Endometrial microvascular endothelial cells (primary cell): ENCODE results near the gene GCNT2. TPM values are rescaled to one million over a fixed set of nuclear protein-coding genes. Genes with fewer than 3 reads are reported as not detected.
"Not testable (repeated sequence)": the region's sequence is repeated elsewhere in the genome, so short reads cannot be mapped to it uniquely, and the experiment has no call there.

Source experiments
- in situ Hi-C: cut with HindIII; loops from 2 replicates; pipeline ENCODE4 v1.10.0; 2017; ENCODE audit warnings: low sequenced_read_pairs, low pct_unique_long_range_greater_than_20kb; ENCODE audit errors: inconsistent ontology term
- total RNA-seq: library from RNA; depleted of rRNA; stranded (reverse); fragments of >200 nt; gene quantifications from one replicate; pipeline ENCODE4 v1.2.3, GENCODE V29; 2015; ENCODE audit errors: inconsistent ontology term

Gene GCNT2
- total RNA-seq, 1 donor from 2014 or later: 30.8 TPM

DNA sequence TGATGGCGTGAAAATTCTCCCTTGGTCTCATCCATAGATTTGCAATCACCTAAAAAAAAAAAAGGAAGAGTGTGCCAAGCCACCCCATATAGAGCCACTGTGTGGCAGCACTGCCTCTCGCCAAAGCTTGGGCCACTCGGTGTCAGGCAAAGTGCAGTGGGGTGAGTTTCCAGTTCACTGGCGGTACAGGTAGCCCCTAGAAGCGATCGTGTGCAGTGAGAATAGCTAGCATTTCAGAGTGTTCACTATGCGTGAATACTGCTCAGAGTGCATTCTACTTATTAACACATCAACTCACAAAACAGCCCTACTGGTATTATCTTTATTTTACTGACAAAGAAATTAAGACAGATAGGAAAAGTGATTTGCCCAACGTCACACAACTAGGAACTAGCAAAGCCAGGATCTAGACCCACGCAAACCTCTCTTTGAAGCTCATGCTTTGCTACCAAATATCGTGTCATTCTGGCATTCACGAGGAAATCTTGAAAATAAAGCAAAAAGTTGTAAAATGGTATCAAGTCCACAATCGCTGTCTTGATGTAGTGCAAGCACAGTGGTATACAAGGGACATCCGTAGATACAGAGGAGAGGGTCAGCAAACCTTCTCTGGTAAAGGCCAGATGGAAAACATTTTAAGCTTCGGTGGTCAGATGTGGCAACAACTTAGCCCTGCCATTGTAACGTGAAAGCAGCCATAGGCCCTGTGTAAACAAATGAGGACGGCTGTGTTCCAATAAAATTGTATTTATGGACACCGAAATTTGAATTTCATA is 10.4 kb upstream of the GCNT2 start:
- in situ Hi-C loops: no loop called here

DNA sequence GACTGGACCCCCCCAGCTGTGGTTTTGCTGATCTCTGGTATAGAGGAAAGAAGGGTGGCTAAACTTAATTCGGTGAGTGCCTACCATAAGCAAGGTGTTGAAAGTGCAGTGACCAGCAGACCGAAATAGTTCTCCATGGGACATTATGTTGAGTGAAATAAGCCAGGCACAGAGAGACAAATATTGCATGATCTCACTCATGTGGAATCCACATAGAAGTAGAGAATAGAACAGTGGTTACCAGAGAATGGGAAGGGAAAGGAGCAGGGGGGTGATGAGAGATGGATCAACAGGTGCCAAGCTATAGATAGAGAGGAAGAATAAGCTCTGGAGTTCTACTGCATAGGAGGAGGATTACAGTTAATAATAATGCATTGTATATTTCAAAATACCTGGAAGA is 9.7 kb upstream of the GCNT2 start:
- in situ Hi-C loops: no loop called here

DNA sequence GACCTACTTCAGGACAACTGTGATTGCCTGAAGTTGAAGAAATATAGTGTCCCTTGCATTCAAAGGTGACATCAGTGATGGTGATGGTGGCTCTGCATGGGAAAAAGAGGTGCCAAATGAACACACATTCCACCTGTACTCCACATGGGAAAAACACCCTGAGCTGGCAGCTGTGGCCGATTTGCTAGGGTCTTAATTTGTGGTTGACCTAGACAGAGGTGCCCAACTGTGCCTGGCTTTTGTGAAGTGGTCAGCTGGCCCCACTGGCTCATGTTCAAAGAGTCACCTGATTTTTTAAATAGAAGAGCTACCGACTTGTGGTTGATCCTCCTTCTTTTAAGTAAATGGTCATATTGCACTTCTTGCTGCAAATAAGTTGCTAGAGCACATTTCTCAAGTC is 7.6 kb upstream of the GCNT2 start:
- in situ Hi-C loops: no loop called here

DNA sequence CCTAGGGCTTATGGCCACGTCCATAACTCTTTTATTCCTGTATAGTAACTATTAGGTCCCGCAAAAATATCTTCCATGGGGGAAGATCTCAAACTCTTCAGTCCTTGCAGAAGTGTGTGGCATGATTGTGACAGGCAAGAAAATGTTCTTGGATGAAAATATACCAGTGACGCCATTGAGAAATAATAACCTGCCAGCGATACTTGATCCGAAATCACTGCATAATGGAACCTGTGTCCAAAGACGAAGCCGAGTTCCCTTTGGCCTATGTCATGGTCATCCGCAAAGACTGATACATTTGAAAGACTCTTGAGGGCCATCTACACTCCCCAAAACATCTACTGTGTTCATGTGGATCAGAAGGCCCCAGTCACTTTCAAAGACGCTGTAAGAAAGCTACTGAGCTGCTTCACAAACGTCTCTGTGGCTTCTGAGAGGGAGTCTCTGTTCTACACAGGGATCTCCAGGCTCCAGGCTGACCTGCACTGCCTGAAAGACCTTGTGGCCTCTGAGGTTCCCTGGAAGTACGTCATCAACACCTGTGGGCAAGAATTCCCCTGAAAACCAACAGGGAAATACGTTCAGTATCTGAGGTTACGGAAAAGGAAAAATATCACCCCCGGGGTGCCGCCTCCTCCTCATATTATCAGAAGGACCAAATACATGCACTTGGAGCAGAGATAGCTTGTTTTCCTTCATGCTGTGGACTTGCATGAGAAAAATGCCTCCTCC is 6.9 kb upstream of the GCNT2 start:
- in situ Hi-C loops: no loop called here

DNA sequence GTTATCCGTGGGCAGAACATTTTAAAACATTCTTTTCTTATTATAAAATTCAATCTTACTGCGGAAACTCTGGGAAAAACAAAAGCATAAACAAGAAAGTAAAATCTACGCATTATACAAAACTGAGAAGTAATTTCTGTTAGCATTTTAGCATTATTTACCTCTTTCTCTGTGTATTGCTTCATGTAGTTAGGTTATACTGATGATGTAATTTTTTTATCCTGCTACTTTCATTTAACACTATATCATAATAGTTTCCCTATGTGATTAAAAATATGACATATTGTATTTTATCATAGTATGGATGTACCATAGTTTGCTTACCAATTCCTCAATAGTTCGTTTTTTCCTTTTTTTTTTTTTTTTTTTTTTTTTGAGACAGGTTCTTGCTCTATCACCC is 4.2 kb upstream of the GCNT2 start:
- in situ Hi-C loops: no loop called here

DNA sequence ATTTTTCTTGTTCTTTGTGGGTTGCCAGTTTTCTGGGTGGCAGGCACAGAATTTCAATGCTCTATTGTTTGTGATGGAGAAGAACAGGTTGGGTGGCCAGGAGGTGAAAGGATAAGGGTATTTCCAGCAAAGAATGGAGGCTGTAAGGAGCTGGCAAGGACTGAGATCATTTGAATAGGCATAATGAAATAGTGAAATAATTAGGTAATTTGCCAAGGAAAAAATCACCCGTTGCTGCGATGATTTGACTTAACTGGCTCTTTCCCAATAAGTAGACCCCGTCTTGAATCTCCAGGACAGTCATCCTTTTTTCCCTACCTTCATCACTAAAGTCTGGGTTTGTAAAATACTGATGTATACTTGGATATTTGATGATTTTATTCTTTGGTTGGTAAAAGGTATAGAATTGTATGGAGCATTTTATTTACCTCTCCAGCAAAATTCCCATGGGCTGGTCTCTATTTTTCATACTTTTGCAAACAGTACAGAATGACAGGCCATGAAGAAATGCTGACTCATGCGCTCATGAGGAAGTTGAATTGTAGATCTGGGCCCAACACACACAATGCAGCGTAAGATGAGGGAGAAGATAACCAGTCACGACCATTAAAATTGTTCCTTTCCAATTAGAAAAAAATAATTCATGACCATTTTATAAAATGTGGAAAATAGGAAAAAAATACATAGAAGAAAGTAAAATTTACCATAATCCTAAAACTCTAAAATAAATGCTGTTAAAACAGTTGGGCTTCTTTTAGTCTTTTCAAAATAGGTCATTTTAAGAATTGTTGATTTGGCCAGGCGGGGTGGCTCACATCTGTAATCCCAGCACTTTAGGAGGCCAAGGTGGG is 2.4 kb upstream of the GCNT2 start:
- in situ Hi-C loops: no loop called here

DNA sequence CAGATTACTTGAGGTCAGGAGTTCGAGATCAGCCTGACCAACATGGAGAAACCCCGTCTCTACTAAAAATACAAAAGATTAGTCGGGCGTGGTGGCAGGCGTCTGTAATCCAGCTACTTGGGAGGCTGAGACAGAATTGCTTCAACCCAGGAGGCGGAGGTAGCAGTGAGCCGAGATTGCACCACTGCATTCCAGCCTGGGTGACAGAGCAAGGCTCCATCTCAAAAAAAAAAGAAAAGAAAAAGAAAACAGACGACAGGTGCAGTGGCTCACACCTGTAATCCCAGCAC is 1.8 kb upstream of the GCNT2 start:
- in situ Hi-C loops: not testable (repeated sequence)

DNA sequence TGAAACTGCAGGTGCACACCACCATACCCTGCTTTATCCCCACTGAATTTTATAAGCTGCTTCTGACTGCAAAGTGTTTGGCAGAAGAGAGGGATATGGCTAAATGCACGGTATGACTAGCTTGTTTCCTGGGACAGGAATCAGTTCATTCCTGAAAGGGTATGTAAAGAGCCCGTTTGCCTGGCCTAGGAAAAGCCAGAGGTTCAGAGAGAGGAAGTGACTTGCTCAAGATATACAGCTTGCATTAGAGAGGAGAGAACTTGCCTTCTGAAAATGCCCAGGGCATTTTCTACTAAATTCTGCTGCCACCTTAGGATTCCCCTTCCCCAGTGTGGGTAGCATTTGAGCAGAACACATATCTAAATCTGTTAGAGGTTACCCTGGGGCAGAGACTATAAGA is 683 bp upstream of the GCNT2 start:
- in situ Hi-C loops: no loop called here

DNA sequence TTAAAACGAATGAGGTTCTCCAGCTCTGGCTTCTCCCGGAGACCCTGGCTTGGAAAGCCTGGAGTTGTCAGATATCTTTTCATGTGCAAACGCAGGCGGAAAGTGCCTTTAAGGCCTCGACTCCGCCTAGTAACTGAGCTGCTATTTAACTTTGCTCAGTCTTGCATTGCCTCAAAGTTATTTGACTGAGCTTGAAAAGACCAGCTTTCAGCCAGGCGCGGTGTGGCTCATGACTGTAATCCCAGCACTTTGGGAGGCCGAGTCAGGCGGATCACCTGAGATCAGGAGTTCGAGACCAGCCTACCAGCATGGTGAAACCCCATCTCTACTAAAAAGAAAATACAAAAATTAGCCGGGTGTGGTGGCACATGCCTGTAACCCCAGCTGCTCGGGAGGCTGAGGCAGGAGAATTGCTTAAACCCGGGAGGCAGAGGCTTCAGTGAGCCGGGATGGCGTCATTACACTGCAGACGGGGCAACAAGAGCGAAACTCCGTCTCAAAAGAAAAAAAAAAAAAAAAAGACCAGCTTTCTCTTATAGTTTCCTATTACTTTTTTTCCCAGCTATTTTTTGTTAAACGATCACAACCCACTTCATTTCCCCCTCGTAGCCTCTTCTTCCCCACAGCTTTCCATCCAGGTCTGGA is 1.9 kb downstream of the GCNT2 start:
- in situ Hi-C loops: no loop called here

DNA sequence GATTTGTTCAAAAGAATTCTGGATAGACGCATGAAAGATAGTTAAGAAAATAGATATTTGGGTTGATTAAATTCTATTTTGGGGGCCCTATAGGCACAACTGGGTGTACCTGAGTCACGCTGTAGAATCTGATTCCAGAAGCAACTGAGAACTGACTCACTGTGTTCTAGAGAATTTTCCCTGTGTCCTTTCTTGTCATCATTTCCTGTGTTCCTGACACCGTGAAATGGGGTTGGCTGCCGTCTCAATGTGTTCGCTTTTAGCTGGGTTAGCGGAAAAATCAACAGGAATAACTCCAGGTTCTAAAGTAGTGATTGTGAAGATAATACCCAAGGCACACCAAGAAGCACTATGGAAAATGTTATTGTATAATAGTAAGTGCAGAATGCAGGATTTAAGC is 5.0 kb downstream of the GCNT2 start:
- in situ Hi-C loops: no loop called here

DNA sequence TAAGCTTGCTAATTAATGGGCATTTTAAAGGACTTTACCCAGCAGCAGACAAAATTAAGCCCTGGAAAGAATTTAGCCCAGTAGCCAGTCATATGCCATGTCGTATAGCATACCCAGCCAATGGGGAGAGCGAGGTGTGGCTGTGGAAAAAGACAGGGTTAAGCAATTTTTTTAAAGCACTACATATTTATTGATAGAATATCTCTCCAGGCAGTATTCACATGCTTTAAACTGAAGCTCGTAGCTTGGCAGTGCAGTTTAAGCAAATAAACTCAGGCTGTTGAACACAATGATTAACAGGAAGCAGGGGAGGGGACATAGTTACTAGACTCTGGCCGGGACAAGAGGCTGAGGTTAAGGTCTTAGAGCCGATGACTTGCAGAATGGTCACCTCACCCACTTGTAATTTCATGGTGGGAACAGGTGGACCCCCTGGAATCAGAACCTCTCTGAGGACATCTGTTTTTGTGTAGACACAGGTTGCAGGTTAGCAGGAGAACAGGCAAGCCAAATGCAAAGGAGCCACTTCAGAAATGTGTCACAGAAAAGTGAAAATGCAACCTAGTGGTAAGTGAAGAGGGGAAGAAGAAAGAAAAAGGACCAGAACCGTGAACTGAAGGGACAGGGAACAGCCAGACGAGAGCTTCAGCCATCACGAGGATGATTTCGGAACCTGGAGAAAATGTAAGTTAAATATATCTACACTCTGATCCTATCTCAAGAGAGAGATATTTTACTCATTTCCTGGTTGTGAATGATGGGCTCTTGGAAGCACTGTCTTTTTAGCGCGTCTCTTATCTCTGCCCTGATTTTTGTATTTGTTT is 7.2 kb downstream of the GCNT2 start:
- in situ Hi-C loops: no loop called here

DNA sequence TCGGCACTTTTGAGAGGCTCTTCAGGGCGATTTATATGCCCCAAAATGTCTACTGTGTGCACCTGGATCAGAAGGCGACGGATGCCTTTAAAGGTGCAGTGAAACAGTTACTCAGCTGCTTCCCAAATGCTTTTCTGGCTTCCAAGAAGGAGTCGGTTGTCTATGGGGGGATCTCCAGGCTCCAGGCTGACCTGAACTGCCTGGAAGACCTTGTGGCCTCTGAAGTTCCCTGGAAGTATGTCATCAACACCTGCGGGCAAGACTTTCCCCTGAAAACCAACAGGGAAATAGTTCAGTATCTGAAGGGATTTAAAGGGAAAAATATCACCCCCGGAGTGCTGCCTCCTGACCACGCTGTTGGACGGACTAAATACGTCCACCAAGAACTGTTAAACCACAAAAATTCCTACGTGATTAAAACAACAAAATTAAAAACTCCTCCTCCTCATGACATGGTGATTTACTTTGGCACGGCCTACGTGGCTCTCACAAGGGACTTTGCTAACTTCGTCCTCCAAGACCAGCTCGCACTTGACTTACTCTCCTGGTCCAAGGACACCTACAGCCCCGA is 8.2 kb downstream of the GCNT2 start:
- in situ Hi-C loops: no loop called here

DNA sequence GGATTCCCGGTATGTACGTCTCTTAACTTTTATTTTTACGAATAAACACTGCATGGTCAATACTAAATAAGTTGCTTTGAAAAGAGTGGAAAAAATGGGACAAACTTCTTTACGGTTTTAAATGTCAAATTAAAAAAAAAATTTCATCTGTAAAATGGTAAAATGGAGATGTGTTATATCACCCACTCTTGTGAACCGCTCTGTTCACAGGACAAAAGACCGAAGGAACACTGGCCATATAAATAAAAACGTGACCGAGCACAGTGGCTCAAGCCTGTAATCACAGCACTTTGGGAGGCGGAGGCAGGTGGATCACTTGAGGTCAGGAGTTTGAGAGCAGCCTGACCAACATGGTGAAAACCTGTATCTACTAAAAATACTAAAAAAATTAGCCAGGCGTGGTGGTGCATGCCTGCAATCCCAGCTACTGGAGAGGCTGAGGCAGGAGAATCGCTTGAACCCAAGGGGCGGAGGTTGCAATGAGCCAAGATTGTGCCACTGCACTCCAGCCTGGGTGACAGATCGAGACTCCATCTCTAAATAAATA is 8.8 kb downstream of the GCNT2 start:
- in situ Hi-C loops: not testable (repeated sequence)

DNA sequence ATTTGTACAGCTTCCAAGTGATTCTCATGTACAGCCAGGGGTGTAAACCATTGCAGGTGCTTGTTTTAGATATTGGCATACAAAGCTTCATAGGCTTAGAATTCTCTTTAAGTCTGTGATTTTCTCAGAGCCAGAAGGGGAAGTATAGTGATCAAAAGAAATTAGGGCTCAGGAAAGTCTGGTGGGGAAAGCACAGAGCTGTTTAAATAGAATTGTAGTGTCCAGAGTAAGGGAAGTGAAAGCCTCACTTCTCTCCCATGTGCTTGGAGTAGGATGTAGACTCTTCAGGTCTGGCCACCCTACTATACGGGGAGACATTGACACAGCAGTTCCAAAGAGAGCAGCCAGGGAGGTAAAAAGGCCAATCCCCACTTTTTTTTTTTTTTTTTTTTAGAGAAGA is 10.4 kb downstream of the GCNT2 start:
- in situ Hi-C loops: no loop called here

DNA sequence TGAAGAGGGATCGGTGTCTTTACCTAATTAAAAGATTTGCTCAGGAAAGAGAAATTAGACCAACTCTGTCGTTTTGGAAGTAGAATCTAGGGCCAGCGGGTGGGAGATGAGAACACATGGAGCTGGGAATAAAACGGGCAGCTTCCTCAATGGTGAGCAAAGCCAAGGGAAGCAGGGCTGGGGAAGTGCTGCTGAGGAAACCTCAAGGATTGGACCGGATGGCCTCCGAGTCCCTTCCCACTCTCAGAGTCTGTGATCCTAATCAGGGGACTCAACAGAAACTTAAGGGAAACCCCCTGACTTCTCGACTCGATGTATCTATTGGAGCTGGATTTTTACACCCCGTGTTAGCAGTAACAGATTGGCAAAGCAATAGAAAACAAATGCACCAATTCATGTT is 10.8 kb downstream of the GCNT2 start:
- in situ Hi-C loops: no loop called here

DNA sequence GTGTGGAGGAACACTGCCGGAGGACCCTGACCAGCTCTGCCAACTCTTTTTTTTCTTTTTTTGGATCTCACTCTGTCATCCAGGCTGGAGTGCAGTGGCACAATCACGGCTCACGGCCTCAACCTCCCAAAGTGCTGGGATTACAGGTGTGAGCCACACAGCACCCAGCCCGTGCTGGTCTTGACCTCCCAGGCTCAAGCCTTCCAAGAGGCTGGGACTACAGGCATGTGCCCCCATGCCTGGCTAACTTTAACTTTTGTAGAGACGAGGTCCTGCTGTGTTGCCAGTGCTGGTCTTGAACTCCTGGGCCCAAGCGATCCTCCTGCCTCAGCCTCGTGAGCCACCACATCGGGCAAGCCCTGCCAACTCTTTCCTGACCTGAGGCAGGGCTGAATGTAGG is 11.2 kb downstream of the GCNT2 start:
- in situ Hi-C loops: no loop called here

DNA sequence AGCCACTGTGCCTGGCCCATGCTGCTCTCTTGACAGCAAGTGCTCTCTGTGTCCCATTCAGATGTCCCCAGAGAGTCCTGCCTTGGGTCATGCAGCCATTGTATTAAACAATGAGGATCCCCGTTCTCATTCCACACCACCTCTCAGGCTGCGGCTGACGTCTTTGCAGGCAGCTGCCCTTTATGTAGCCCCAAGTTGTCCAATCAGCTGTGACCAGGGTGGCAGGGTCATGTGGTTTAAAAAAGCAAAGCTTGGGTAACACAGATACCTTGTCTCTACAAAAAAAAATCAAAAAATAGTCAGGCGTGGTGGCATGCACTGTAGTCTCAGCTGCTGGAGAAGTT is 13.2 kb downstream of the GCNT2 start:
- in situ Hi-C loops: no loop called here

DNA sequence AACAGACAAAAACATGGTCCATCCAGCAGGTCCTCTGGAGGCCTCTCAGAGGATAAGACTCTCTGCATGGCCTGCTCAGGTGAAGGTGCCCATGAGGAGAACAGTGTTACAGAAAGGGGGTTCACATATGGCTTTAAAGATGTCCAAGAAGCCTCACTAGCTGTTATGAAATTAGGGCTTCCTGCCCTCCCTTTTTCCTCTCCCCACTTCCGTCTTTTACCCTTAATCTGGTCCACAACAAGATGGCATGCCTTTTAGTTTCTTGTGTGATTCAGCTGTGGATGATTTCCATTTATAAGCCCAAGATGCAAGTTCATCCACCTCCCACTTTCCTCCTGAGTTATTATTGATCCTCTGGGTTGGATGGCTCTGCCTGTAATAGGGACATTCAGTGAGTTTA is 14.0 kb downstream of the GCNT2 start:
- in situ Hi-C loops: no loop called here
